NCI-H1417 treated with DMSO at 0.1 percent for 48 hours (cell line): ENCODE data around the gene SEL1L3.

ENCODE experiments used
- DNase-seq: peaks from one replicate; lab custom pipeline; 2025; lab: John Stamatoyannopoulos, UW

The SEL1L3 gene

DNA sequence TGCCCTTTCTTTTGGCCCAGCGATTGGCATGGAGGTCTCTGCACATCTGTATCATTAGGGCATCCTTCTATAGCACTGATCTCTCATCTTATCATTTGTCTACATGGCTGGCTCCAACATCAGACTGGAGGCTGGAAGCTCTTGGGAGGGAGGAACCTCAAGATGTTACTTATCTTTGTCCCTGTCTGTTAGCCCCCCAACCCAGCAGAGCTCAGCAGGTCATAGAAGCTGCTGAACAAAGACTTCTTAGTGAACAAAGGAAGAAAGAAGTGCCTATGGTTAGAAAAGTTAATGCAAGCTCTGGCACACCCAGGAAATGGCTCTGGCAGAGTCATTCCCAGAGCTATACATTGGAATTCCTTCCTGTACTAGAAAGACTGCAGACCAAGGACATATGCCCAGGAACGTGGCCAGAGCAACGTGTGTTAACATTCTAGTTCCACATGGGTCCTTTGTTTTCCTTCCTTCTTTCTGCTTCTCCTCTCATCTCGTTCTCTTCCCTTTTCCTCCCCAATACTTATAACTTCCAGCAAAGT, 74.0 kb downstream of the SEL1L3 start:
- DNase-seq: no peak

- DNase-seq: no peak
Observed at GRCh38 chr4:25786497-25787065, 76.2 kb downstream of the SEL1L3 start.

DNA sequence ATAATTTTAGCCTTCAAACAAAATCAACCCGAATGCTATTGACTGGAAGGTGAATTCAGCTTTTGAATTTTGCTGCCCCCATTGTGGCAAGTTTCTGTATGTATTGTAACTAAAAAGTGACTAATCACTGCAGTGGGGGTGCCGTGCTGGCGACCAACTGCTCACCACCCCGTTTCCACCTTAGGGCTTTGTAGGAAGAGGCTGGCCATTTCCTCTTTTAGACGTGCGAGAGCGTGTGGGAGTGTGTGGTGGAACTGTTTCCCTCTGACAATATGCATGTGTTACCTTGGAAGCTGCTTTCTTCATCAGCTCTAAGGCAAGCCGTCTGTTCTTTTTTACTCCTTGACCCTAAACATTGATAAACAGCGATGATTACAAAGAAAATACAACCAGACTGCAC, 78.8 kb downstream of the SEL1L3 start:
- no peak for DNase-seq

DNA sequence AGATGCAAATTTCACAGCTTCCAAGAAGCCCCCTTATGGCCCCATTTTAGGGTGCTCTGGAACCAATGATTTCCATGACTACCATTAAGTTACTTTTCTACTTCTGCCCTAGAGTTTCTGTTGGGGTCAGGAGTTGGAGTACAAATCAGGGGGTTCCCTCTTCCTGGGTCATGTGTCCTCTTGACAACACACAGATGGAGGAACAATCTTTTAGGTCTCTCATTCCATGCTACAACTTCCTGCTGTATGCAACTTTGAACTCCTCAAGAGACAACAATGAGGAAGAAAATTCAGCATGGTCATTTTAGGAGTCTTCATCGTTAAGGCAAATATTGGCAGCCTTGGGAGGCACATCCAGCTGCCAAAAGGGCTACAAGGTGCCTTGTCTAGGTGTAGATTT, 79.7 kb downstream of the SEL1L3 start:
- no peak for DNase-seq

GRCh38 chr4:25782482-25782881, 80.3 kb downstream of the SEL1L3 start:
- no peak for DNase-seq

- no peak for DNase-seq
Observed at GRCh38 chr4:25779021-25779420, 83.8 kb downstream of the SEL1L3 start.

GRCh38 chr4:25776795-25777194, 86.0 kb downstream of the SEL1L3 start:
- no peak for DNase-seq

- DNase-seq: no peak
Observed at GRCh38 chr4:25775166-25775565, 87.6 kb downstream of the SEL1L3 start.

DNA sequence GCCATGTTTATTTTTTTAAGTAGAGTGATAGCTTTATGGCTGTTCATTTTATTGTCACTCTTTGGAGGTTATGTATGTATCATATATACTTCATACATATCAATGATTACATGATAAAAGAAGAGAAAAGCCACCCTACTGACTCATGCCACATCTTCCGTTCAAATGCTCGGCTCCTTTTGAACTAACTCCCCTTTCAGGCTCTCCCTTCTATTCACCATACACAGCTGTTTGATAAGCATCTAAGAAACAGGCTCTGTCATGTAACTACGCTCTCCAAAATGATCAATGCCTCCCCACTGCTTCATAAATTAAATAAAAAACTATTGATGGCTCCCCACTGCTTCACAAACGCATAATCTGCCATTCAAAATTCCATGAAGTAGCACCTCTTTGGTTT, 89.4 kb downstream of the SEL1L3 start:
- DNase-seq: no peak

- no peak for DNase-seq
Observed at GRCh38 chr4:25771672-25772071, 91.1 kb downstream of the SEL1L3 start.

- no peak for DNase-seq
Observed at GRCh38 chr4:25770847-25771246, 91.9 kb downstream of the SEL1L3 start.

DNA sequence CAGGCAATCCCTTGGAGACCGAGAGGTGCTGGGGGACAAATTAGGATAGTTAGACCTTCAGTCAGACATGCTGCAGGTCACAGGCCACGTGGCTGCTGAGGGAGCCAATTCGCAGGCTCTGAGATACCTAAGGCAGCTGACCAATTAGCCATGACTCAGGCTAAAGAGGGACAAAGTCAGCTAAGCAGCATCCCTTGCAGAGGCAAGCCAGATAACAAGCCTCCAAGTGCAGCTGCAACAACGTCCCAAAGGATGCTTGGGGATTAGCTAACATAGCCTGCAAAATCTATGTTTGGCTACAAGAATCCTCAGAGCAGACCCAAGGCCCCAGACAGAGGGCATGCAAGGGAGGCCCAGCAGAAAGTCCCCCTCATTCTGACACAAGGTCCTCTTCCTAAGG, 93.5 kb downstream of the SEL1L3 start:
- no peak for DNase-seq

GRCh38 chr4:25767877-25768725, 94.7 kb downstream of the SEL1L3 start:
- DNase-seq: peak; percentile 14

DNA sequence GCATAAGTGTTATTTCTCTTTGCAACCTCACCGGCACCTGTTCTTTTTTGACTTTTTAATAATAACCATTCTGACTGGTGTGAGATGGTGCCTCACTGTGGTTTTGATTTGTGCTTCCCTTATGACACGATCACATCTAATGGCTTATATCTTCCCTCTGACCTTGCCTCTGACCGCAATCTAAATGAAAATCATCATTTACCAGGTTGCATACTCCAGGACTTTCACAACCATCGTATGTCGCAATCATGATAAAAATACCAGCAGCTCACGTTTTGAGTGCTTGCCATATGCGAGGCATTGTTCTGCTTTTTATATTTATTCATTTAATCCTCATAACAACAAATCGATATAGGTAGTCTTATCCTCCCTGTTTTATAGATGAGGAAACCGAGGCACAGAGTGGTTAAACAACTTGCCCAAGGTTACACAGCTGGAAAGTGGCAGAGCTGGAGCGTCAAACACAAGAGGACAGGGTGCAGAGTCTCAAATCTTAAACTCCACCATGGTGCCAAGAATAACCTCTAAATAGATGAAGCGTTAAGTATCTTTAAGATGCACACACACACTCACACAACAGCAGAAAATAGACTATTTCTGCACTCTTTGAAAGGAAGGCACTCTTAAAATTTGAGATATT, 102.2 kb downstream of the SEL1L3 start:
- DNase-seq: no peak

DNA sequence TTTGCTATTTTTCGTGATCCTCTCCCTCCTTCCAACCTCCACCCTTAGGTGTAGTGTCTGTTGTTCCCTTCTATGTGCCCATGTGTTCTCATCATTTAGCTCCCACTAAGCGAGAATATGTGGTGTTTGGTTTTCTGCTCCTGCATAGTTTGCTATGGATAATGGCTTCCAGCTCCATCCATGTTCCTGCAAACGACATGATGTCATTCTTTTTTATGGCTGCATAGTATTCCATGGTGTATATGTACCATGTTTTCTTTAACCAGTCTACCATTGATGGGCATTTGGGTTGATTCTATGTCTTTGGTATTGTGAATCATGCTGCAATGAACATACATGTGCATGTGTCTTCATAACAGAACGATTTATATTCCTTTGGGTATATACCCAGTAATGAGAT, 102.7 kb downstream of the SEL1L3 start:
- no peak for DNase-seq

GRCh38 chr4:25759101-25759500, 103.7 kb downstream of the SEL1L3 start:
- no peak for DNase-seq

DNA sequence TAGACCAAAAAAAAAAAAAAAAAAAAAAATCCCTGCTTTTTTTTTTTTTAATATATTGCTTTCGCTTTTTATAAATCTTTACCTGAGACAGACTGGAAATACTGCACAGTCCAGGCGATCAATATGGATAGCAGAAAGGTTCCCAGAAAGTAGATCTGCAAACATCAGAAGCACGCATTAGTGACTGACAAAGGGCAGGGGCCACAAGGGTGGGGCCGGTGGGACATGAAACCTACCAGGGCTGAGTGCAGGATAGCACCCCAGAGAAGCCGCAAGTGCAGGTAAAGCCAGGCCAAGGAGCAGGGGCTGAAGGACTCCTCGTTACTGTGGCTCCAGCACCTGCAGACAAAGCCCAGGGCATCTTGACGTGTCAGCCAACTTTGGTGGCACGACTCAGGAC, 105.3 kb downstream of the SEL1L3 start:
- DNase-seq: no peak

DNA sequence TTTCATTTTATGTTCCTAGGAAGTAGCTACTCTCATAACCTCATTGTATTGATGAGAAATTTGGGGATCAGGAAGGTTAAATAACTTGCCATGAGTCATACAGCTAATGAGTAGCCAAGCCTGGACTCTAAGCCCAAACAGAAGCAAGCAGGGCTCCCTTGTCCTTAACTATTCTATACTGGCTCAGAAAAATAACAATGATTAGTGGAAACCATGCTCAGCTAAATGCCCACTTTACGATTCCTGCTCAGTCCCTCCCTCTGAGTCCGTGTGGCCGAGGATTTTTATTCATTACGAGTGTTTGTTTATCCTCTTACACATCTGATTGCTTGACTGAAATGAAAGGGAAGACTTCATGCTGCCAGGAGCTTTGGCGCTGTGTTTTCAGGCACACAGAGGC, 106.3 kb downstream of the SEL1L3 start:
- DNase-seq: no peak

- no peak for DNase-seq
Observed at GRCh38 chr4:25755911-25756310, 106.9 kb downstream of the SEL1L3 start.

DNA sequence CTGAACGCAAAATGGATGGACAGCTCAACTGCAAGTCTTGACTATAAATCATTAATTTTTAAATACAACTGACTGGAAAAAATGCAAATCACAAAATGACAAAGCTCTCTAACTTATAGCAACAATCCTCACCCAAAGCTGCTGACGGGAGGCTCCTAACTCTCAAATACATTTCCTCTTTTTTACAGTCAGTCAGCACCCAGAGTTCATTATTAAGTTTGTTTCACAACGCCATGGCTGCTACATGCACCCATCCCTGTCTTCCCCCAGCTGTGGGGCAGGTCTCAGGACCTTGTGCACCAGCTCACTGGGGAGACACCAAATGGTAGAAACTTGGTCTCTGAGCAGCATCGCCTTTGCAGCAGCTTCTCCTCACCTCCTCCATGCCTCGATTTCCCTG, 109.5 kb downstream of the SEL1L3 start:
- no peak for DNase-seq

DNA sequence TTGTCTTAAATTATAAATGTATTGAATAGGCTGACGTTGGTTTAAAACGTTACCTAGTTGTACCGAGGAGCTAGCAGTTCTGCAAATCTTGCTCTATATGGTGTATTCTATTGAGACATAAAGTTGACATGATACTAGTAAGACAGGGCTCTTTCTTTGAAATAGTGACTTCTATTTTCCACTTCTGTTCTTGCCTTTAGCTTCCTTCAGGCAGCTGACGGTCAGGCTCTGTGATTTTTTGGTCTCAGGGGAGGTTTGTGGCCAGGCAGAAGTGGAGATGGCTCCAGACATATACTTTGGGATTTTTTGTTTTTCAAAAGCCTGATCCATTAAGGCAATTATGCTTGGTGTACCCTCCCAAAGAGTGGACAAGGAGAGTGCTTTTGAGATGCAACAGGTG, 111.9 kb downstream of the SEL1L3 start:
- no peak for DNase-seq

GRCh38 chr4:25749150-25749794, 113.5 kb downstream of the SEL1L3 start:
- no peak for DNase-seq

DNA sequence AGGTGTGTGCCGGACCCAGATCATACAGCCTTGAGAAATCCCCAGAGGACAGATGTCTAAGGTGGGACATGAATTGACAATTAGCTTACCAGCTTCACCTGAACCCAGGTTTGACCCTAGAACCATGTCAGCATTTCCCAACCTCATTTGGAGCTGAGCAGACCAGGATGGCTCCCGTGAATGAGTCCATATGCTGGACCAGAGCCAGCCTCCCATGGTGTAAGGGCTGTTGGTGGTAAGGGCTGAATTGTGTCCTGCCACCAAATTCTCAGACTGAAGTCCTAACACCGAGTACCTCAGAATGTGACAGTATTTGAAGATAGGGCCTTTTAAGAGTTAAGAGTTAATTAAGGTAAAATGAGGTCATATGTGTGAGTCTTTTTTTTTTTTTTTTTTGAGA, 118.8 kb downstream of the SEL1L3 start:
- no peak for DNase-seq
